HEK293 (cell line): ENCODE data around the gene HOXC10.
A peak's percentile ranks its signal among the peaks of the same experiment; 100 is the strongest.

Experiments used
- CTCF ChIA-PET: fragments of 350-600 bp; formaldehyde crosslinking; extraction: SDS; loops from one replicate; lab custom pipeline; 2021; ENCODE audit warnings: antibody characterized with exemption; lab: Yijun Ruan, JAX
- POLR2A ChIA-PET: fragments of 300-600 bp; formaldehyde crosslinking; extraction: SDS; loops from one replicate; lab custom pipeline; 2020; ENCODE audit warnings: antibody characterized with exemption, inconsistent platforms; lab: Yijun Ruan, JAX
- H3K27ac ChIP-seq: fragments of 200-500 bp; sonication (Bioruptor generic); 2 replicates; pipeline ENCODE4 v1.5.1; 2014; ENCODE audit warnings: low read depth, low read length, control low read depth, inconsistent platforms; ENCODE audit errors: extremely low read depth
- H3K36me3 ChIP-seq, 2 experiments: fragments of 200-500 bp in 1 of 2; sonication (Bioruptor generic) in 1 of 2; 1 replicate in 1 of 2; 2 replicates in 1 of 2; pipeline ENCODE4 v1.5.1; 2014 to 2017; ENCODE audit warnings: inconsistent platforms in 2 of 2, low read length in 2 of 2; ENCODE audit not compliant: control insufficient read depth in 2 of 2, insufficient read depth in 1 of 2
- H3K4me1 ChIP-seq: fragments of 200-500 bp; sonication (Bioruptor generic); 2 replicates; pipeline ENCODE4 v1.5.1; 2014; ENCODE audit warnings: mild to moderate bottlenecking, low read length, inconsistent platforms; ENCODE audit not compliant: control insufficient read depth, insufficient read depth
- H3K4me3 ChIP-seq: 2 replicates; pipeline ENCODE4 v1.5.1; 2011; ENCODE audit warnings: low read depth, mild to moderate bottlenecking, control low read depth, low read length, moderate library complexity
- H3K9me3 ChIP-seq: fragments of 200-500 bp; sonication (Bioruptor generic); 2 replicates; pipeline ENCODE4 v1.5.1; 2014; ENCODE audit warnings: low read depth, low read length, inconsistent platforms; ENCODE audit not compliant: control insufficient read depth, insufficient read depth
- CTCF ChIP-seq: fragments of 450-650 bp; formaldehyde crosslinking; IDR thresholded peaks from 2 replicates; pipeline ENCODE4 v1.5.1; 2016; ENCODE audit warnings: missing biosample characterization, missing genetic modification characterization
- GLI2 ChIP-seq: fragments of 450-650 bp; formaldehyde crosslinking; IDR thresholded peaks from 2 replicates; pipeline ENCODE4; 2017; ENCODE audit warnings: missing biosample characterization, missing genetic modification characterization, low read depth, borderline replicate concordance
- IKZF3 ChIP-seq: fragments of 450-650 bp; IDR thresholded peaks from 2 replicates; pipeline ENCODE4 v1.5.0; 2018; ENCODE audit warnings: missing biosample characterization, mild to moderate bottlenecking, missing genetic modification characterization, moderate library complexity
- KLF16 ChIP-seq: fragments of 450-650 bp; formaldehyde crosslinking; IDR thresholded peaks from 2 replicates; pipeline ENCODE4 v1.5.1; 2017; ENCODE audit warnings: missing biosample characterization, missing genetic modification characterization
- KLF7 ChIP-seq: fragments of 450-650 bp; formaldehyde crosslinking; IDR thresholded peaks from 2 replicates; pipeline ENCODE4 v1.5.1; 2016; ENCODE audit warnings: missing biosample characterization, missing genetic modification characterization, borderline replicate concordance
- MEIS1 ChIP-seq: sonication (generic); formaldehyde crosslinking; IDR thresholded peaks from 2 replicates; pipeline ENCODE4 v1.8.1; 2022; ENCODE audit warnings: missing genetic modification reagents, mild to moderate bottlenecking, borderline replicate concordance
- MZF1 ChIP-seq: fragments of 450-650 bp; formaldehyde crosslinking; IDR thresholded peaks from 2 replicates; pipeline ENCODE4 v1.5.1; 2017; ENCODE audit warnings: missing biosample characterization, missing genetic modification characterization, borderline replicate concordance
- PRDM10 ChIP-seq: fragments of 450-650 bp; formaldehyde crosslinking; IDR thresholded peaks from 2 replicates; pipeline ENCODE4 v1.5.1; 2016; ENCODE audit warnings: missing biosample characterization, missing genetic modification characterization
- PRDM4 ChIP-seq: fragments of 450-650 bp; formaldehyde crosslinking; IDR thresholded peaks from 2 replicates; pipeline ENCODE4 v1.5.1; 2017; ENCODE audit warnings: missing biosample characterization, missing genetic modification characterization
- ZBTB11 ChIP-seq: fragments of 450-650 bp; formaldehyde crosslinking; conservative IDR thresholded peaks from 2 replicates; pipeline ENCODE4 v1.5.1; 2016; ENCODE audit warnings: low read depth, missing biosample characterization, missing genetic modification characterization
- ZFP41 ChIP-seq: fragments of 450-650 bp; formaldehyde crosslinking; IDR thresholded peaks from 2 replicates; pipeline ENCODE4 v1.5.1; 2016; ENCODE audit warnings: missing biosample characterization, missing genetic modification characterization, borderline replicate concordance
- ZNF184 ChIP-seq: fragments of 450-650 bp; IDR thresholded peaks from 2 replicates; pipeline ENCODE4 v1.5.1; 2018; ENCODE audit warnings: missing biosample characterization, mild to moderate bottlenecking, missing genetic modification characterization
- ZNF266 ChIP-seq: fragments of 450-650 bp; formaldehyde crosslinking; IDR thresholded peaks from 2 replicates; pipeline ENCODE4 v1.5.1; 2016; ENCODE audit warnings: missing biosample characterization, missing genetic modification characterization, low read depth
- ZNF335 ChIP-seq: fragments of 450-650 bp; formaldehyde crosslinking; conservative IDR thresholded peaks from 2 replicates; pipeline ENCODE4 v1.5.1; 2016; ENCODE audit warnings: missing biosample characterization, missing genetic modification characterization
- ZNF366 ChIP-seq: fragments of 450-650 bp; formaldehyde crosslinking; conservative IDR thresholded peaks from 2 replicates; pipeline ENCODE4 v1.5.1; 2016; ENCODE audit warnings: missing biosample characterization, missing genetic modification characterization
- ZNF394 ChIP-seq: fragments of 450-650 bp; formaldehyde crosslinking; IDR thresholded peaks from 2 replicates; pipeline ENCODE4 v1.5.1; 2016; ENCODE audit warnings: missing biosample characterization, missing genetic modification characterization, mild to moderate bottlenecking, moderate library complexity, borderline replicate concordance
- ZNF514 ChIP-seq: fragments of 450-650 bp; formaldehyde crosslinking; IDR thresholded peaks from 2 replicates; pipeline ENCODE4 v1.5.1; 2016; ENCODE audit warnings: missing biosample characterization, missing genetic modification characterization
- ZNF549 ChIP-seq: fragments of 450-650 bp; IDR thresholded peaks from 2 replicates; pipeline ENCODE4 v1.5.1; 2018; ENCODE audit warnings: missing biosample characterization, missing genetic modification characterization, mild to moderate bottlenecking, inconsistent platforms, moderate library complexity
- ZNF654 ChIP-seq: fragments of 450-650 bp; formaldehyde crosslinking; IDR thresholded peaks from 2 replicates; pipeline ENCODE4 v1.5.1; 2016; ENCODE audit warnings: low read depth, missing biosample characterization, missing genetic modification characterization
- ZNF830 ChIP-seq: fragments of 450-650 bp; IDR thresholded peaks from 2 replicates; pipeline ENCODE4 v1.5.0; 2018; ENCODE audit warnings: missing biosample characterization, missing genetic modification characterization, low read depth, mild to moderate bottlenecking, moderate library complexity
- ZNF843 ChIP-seq: fragments of 450-650 bp; formaldehyde crosslinking; IDR thresholded peaks from 2 replicates; pipeline ENCODE4 v1.5.1; 2016; ENCODE audit warnings: missing biosample characterization, missing genetic modification characterization
- ZSCAN18 ChIP-seq: fragments of 450-650 bp; formaldehyde crosslinking; IDR thresholded peaks from 2 replicates; pipeline ENCODE4 v1.5.1; 2016; ENCODE audit warnings: missing biosample characterization, missing genetic modification characterization
- TF ChIP-seq, protein P1 (sequence below): fragments of 450-650 bp; formaldehyde crosslinking; IDR thresholded peaks from 2 replicates; pipeline ENCODE4 v1.5.1; 2017; ENCODE audit warnings: missing biosample characterization, missing genetic modification characterization

HOXC10 gene

GRCh38 chr12:53964315-53964713 is 20.6 kb upstream of the HOXC10 start:
- peak overlapping the region; percentile 96 for H3K27ac ChIP-seq
- POLR2A ChIA-PET, result interaction anchor here (1.3 kb wide), 1 partner anchor 23 kb away, joined by 3 read pairs; no protein-coding TSS in a partner anchor
- no peaks in the 10 kb centered on the region for H3K9me3 ChIP-seq
- peaks cover 56% of the 10 kb centered on the region for H3K4me1 ChIP-seq
- H3K4me3 ChIP-seq, result no peak overlapping the region
- H3K36me3 ChIP-seq, result peaks cover 0 to 8% of the 10 kb centered on the region in 2 experiments; a peak in 1 of 3 replicates
- CTCF ChIA-PET, result interaction anchor here (0.6 to 1.5 kb wide), 5 partner anchors 11 to 260 kb away, joined by 3 to 5 read pairs (median 4); no protein-coding TSS in a partner anchor
- TF ChIP-seq KLF7 (tag by site-specific recombination) (0 out of 2 replicates have a peak, but pooled peaks have one; percentile 56), ZFP41 (tag by site-specific recombination) (no peak), PRDM4 (tag by site-specific recombination) (peak; percentile 24; the same call in 1 of the 2 replicates), ZNF830 (tag by site-specific recombination) (no peak), ZNF394 (peak; percentile 31; the same call in 1 of the 2 replicates), PRDM10 (peak; percentile 73), ZNF366 (tag by site-specific recombination) (0 out of 2 replicates have a peak, but pooled peaks have one; percentile 36), ZNF549 (no peak), MZF1 (peak; percentile 90), ZNF654 (tag by site-specific recombination) (no peak), KLF16 (tag by site-specific recombination) (peak; percentile 59; the same call in 1 of the 2 replicates), MEIS1 (no peak), ZNF514 (tag by site-specific recombination) (no peak), ZNF843 (0 out of 2 replicates have a peak, but pooled peaks have one; percentile 39), ZNF335 (tag by site-specific recombination) (peak; percentile 29), ZBTB11 (tag by site-specific recombination) (peak; percentile 67), GLI2 (no peak), ZSCAN18 (tag by site-specific recombination) (no peak), IKZF3 (tag by site-specific recombination) (peak; percentile 89), ZNF266 (tag by site-specific recombination) (no peak), CTCF (tag by site-specific recombination) (no peak), ZNF184 (tag by site-specific recombination) (no peak)
- TF ChIP-seq, protein P1, sequence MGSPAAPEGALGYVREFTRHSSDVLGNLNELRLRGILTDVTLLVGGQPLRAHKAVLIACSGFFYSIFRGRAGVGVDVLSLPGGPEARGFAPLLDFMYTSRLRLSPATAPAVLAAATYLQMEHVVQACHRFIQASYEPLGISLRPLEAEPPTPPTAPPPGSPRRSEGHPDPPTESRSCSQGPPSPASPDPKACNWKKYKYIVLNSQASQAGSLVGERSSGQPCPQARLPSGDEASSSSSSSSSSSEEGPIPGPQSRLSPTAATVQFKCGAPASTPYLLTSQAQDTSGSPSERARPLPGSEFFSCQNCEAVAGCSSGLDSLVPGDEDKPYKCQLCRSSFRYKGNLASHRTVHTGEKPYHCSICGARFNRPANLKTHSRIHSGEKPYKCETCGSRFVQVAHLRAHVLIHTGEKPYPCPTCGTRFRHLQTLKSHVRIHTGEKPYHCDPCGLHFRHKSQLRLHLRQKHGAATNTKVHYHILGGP (tag by site-specific recombination), result peak; percentile 67
